ENCODE results near the gene PPP1R9B.

PPP1R9B gene

GRCh38 chr17:50148226-50149090 is 2.0 kb downstream of the PPP1R9B start:
- Histone ChIP-seq H3K4me1 (ENCODE audit: insufficient read depth, low read length) (peaks cover 11% of the 10 kb centered on the region), H3K36me3 (ENCODE audit: insufficient read depth, low read length) (no peaks in the 10 kb centered on the region), H3K9me3 (ENCODE audit: control insufficient read depth, insufficient read depth, low read length) (no peaks in the 10 kb centered on the region), H3K9ac (ENCODE audit: low read depth, low read length) (peak overlapping the region; percentile 54; the same call in 1 of the 2 replicates)

- Histone ChIP-seq H3K9ac (ENCODE audit: low read depth, low read length) (peak overlapping the region; percentile 14; the same call in 1 of the 2 replicates), H3K9me3 (ENCODE audit: control insufficient read depth, insufficient read depth, low read length) (no peaks in the 10 kb centered on the region), H3K4me1 (ENCODE audit: insufficient read depth, low read length) (peaks cover 11% of the 10 kb centered on the region), H3K36me3 (ENCODE audit: insufficient read depth, low read length) (no peaks in the 10 kb centered on the region)
Observed at GRCh38 chr17:50147841-50148225, 2.6 kb downstream of the PPP1R9B start.

GRCh38 chr17:50146927-50147665 is 3.4 kb downstream of the PPP1R9B start:
- Histone ChIP-seq H3K4me1 (ENCODE audit: insufficient read depth, low read length) (peaks cover 5% of the 10 kb centered on the region; the same call in 1 of the 2 replicates), H3K9me3 (ENCODE audit: control insufficient read depth, insufficient read depth, low read length) (no peaks in the 10 kb centered on the region), H3K36me3 (ENCODE audit: insufficient read depth, low read length) (no peaks in the 10 kb centered on the region), H3K9ac (ENCODE audit: low read depth, low read length) (0 out of 2 replicates have a peak overlapping the region, but pooled peaks have one; percentile 14)

GRCh38 chr17:50146230-50146926 is 4.1 kb downstream of the PPP1R9B start:
- no peak overlapping the region for H3K9ac ChIP-seq (ENCODE audit: low read depth, low read length)
- H3K9me3 ChIP-seq (ENCODE audit: control insufficient read depth, insufficient read depth, low read length): no peaks in the 10 kb centered on the region
- peaks cover 5% of the 10 kb centered on the region; the same call in 1 of the 2 replicates for H3K4me1 ChIP-seq (ENCODE audit: insufficient read depth, low read length)
- H3K36me3 ChIP-seq (ENCODE audit: insufficient read depth, low read length): no peaks in the 10 kb centered on the region

GRCh38 chr17:50145532-50146229 is 4.8 kb downstream of the PPP1R9B start:
- Histone ChIP-seq H3K9ac (ENCODE audit: low read depth, low read length) (no peak overlapping the region), H3K9me3 (ENCODE audit: control insufficient read depth, insufficient read depth, low read length) (no peaks in the 10 kb centered on the region), H3K36me3 (ENCODE audit: insufficient read depth, low read length) (no peaks in the 10 kb centered on the region), H3K4me1 (ENCODE audit: insufficient read depth, low read length) (peaks cover 5% of the 10 kb centered on the region; the same call in 1 of the 2 replicates)

GRCh38 chr17:50144845-50145531 is 5.5 kb downstream of the PPP1R9B start:
- Histone ChIP-seq H3K4me1 (ENCODE audit: insufficient read depth, low read length) (peaks cover 5% of the 10 kb centered on the region; the same call in 1 of the 2 replicates), H3K9ac (ENCODE audit: low read depth, low read length) (no peak overlapping the region), H3K36me3 (ENCODE audit: insufficient read depth, low read length) (no peaks in the 10 kb centered on the region), H3K9me3 (ENCODE audit: control insufficient read depth, insufficient read depth, low read length) (no peaks in the 10 kb centered on the region; the same call in 1 of the 2 replicates)

- Histone ChIP-seq H3K9ac (ENCODE audit: low read depth, low read length) (no peak overlapping the region), H3K36me3 (ENCODE audit: insufficient read depth, low read length) (peaks cover under 1% of the 10 kb centered on the region; the same call in 1 of the 2 replicates), H3K9me3 (ENCODE audit: control insufficient read depth, insufficient read depth, low read length) (no peaks in the 10 kb centered on the region; the same call in 1 of the 2 replicates), H3K4me1 (ENCODE audit: insufficient read depth, low read length) (peaks cover 5% of the 10 kb centered on the region; the same call in 1 of the 2 replicates)
Observed at GRCh38 chr17:50144355-50144754, 6.1 kb downstream of the PPP1R9B start.

- Histone ChIP-seq H3K36me3 (ENCODE audit: insufficient read depth, low read length) (peaks cover 8% of the 10 kb centered on the region; the same call in 1 of the 2 replicates), H3K9me3 (ENCODE audit: control insufficient read depth, insufficient read depth, low read length) (no peaks in the 10 kb centered on the region; the same call in 1 of the 2 replicates), H3K9ac (ENCODE audit: low read depth, low read length) (no peak overlapping the region), H3K4me1 (ENCODE audit: insufficient read depth, low read length) (peaks cover 5% of the 10 kb centered on the region; the same call in 1 of the 2 replicates)
Observed at GRCh38 chr17:50143461-50144176, 6.9 kb downstream of the PPP1R9B start.

GRCh38 chr17:50141745-50142110 is 8.7 kb downstream of the PPP1R9B start:
- H3K4me1 ChIP-seq (ENCODE audit: insufficient read depth, low read length): no peaks in the 10 kb centered on the region; the same call in 1 of the 2 replicates
- no peaks in the 10 kb centered on the region; the same call in 1 of the 2 replicates for H3K9me3 ChIP-seq (ENCODE audit: control insufficient read depth, insufficient read depth, low read length)
- peaks cover 12% of the 10 kb centered on the region; the same call in 1 of the 2 replicates for H3K36me3 ChIP-seq (ENCODE audit: insufficient read depth, low read length)
- H3K9ac ChIP-seq (ENCODE audit: low read depth, low read length): no peak overlapping the region

GRCh38 chr17:50141026-50141744 is 9.3 kb downstream of the PPP1R9B start:
- Histone ChIP-seq H3K4me1 (ENCODE audit: insufficient read depth, low read length) (no peaks in the 10 kb centered on the region; the same call in 1 of the 2 replicates), H3K9me3 (ENCODE audit: control insufficient read depth, insufficient read depth, low read length) (no peaks in the 10 kb centered on the region; the same call in 1 of the 2 replicates), H3K9ac (ENCODE audit: low read depth, low read length) (no peak overlapping the region), H3K36me3 (ENCODE audit: insufficient read depth, low read length) (peaks cover 12% of the 10 kb centered on the region; the same call in 1 of the 2 replicates)

- Histone ChIP-seq H3K36me3 (ENCODE audit: insufficient read depth, low read length) (peaks cover 12% of the 10 kb centered on the region; the same call in 1 of the 2 replicates), H3K4me1 (ENCODE audit: insufficient read depth, low read length) (no peaks in the 10 kb centered on the region), H3K9me3 (ENCODE audit: control insufficient read depth, insufficient read depth, low read length) (no peaks in the 10 kb centered on the region; the same call in 1 of the 2 replicates), H3K9ac (ENCODE audit: low read depth, low read length) (no peak overlapping the region)
Observed at GRCh38 chr17:50139950-50140885, 10.3 kb downstream of the PPP1R9B start.

Data from ES-I3 (cell line).